Measurements from ENCODE around the gene ROCK2.

ROCK2 gene

GRCh38 chr2:11187083-11187619 lies 157.3 kb downstream of the ROCK2 start:
- TF ChIP-seq CTCF (IDR thresholded peaks at IDR 0.05; ENCODE audit: control insufficient read depth, insufficient read depth, low read depth, low read length, missing control alignments): no peak
- DNase-seq (ENCODE audit: low read depth): peak; percentile 68
- H3K4me3 ChIP-seq (ENCODE audit: control insufficient read depth, low read depth, low read length): no peak overlapping the region

- DNase-seq (ENCODE audit: low read depth): no peak
- no peak for TF ChIP-seq CTCF (IDR thresholded peaks at IDR 0.05; ENCODE audit: control insufficient read depth, insufficient read depth, low read depth, low read length, missing control alignments)
- no peak overlapping the region for H3K4me3 ChIP-seq (ENCODE audit: control insufficient read depth, low read depth, low read length)
These were observed 158.3 kb downstream of the ROCK2 start for GRCh38 chr2:11186145-11186544.

- H3K4me3 ChIP-seq (ENCODE audit: control insufficient read depth, low read depth, low read length): no peak overlapping the region
These were observed 161.5 kb downstream of the ROCK2 start for GRCh38 chr2:11182951-11183350.

GRCh38 chr2:11180653-11181052 lies 163.8 kb downstream of the ROCK2 start:
- no peak for TF ChIP-seq CTCF (IDR thresholded peaks at IDR 0.05; ENCODE audit: control insufficient read depth, insufficient read depth, low read depth, low read length, missing control alignments)
- H3K4me3 ChIP-seq (ENCODE audit: control insufficient read depth, low read depth, low read length): no peak overlapping the region
- DNase-seq (ENCODE audit: low read depth): no peak

More at GRCh38 chr2:11182951-11183350, 161.5 kb downstream of the ROCK2 start:
- TF ChIP-seq CTCF (IDR thresholded peaks at IDR 0.05; ENCODE audit: control insufficient read depth, insufficient read depth, low read depth, low read length, missing control alignments): no peak
- DNase-seq (ENCODE audit: low read depth): no peak

GRCh38 chr2:11179899-11180298 lies 164.5 kb downstream of the ROCK2 start:
- no peak for DNase-seq (ENCODE audit: low read depth)
- TF ChIP-seq CTCF (IDR thresholded peaks at IDR 0.05; ENCODE audit: control insufficient read depth, insufficient read depth, low read depth, low read length, missing control alignments): no peak
- H3K4me3 ChIP-seq (ENCODE audit: control insufficient read depth, low read depth, low read length): no peak overlapping the region

- no peak for DNase-seq (ENCODE audit: low read depth)
- H3K4me3 ChIP-seq (ENCODE audit: control insufficient read depth, low read depth, low read length): no peak overlapping the region
- TF ChIP-seq CTCF (IDR thresholded peaks at IDR 0.05; ENCODE audit: control insufficient read depth, insufficient read depth, low read depth, low read length, missing control alignments): no peak
These were observed 165.2 kb downstream of the ROCK2 start for GRCh38 chr2:11179196-11179595.
